ENCODE data around the gene PTGER2.

DNA sequence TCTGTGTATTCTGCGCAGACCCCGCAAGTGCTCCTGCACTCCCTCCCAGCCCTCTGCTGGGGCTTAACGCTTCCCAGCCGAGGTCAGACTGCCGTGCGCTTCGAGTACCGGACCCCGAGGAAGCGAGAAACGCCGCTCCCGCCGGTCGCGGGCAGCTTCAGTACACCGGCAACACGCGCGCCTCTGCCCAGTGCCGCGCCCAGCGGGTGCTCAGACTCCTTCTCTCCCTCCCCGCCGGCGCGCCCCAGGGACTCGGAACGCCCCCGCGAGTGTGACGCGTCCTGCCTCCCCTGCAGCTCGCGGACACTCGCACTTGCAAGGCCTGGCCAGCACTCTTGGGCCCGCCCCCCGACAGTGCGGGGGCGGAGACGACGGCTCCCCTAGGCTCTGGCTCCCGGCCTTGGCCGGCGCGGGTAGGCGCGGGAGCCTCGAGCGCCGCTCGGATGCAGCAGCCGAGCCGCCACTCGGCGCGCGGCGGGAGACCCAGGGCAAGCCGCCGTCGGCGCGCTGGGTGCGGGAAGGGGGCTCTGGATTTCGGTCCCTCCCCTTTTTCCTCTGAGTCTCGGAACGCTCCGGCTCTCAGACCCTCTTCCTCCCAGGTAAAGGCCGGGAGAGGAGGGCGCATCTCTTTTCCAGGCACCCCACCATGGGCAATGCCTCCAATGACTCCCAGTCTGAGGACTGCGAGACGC lies at the start of gene PTGER2:
- TF ChIP-seq, protein P1, sequence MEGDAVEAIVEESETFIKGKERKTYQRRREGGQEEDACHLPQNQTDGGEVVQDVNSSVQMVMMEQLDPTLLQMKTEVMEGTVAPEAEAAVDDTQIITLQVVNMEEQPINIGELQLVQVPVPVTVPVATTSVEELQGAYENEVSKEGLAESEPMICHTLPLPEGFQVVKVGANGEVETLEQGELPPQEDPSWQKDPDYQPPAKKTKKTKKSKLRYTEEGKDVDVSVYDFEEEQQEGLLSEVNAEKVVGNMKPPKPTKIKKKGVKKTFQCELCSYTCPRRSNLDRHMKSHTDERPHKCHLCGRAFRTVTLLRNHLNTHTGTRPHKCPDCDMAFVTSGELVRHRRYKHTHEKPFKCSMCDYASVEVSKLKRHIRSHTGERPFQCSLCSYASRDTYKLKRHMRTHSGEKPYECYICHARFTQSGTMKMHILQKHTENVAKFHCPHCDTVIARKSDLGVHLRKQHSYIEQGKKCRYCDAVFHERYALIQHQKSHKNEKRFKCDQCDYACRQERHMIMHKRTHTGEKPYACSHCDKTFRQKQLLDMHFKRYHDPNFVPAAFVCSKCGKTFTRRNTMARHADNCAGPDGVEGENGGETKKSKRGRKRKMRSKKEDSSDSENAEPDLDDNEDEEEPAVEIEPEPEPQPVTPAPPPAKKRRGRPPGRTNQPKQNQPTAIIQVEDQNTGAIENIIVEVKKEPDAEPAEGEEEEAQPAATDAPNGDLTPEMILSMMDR (conservative IDR thresholded peaks at IDR 0.05; ENCODE audit: low read depth, low read length): no peak
- peak; percentile 75 for TF ChIP-seq EZH2 (IDR thresholded peaks at IDR 0.05; ENCODE audit: borderline replicate concordance, low read depth, low read length, poor library complexity, severe bottlenecking)

Measured in A673 (cell line).